OCI-LY1 (cell line): ENCODE data around the gene HLCS.
"Not testable (repeated sequence)": the region's sequence is repeated elsewhere in the genome, so short reads cannot be mapped to it uniquely, and the experiment has no call there.

Source experiments
- H2AFZ ChIP-seq: fragments of 200-600 bp; sonication (generic), shearing (Covaris generic); 2 replicates; pipeline ENCODE4 v1.6.0; 2014; ENCODE audit warnings: antibody characterized with exemption, mild to moderate bottlenecking, low read length
- H3F3A ChIP-seq: fragments of 200-600 bp; sonication (generic), shearing (Covaris generic); 2 replicates; pipeline ENCODE4 v1.6.0; 2014; ENCODE audit warnings: mild to moderate bottlenecking, antibody characterized with exemption, low read length, moderate library complexity; ENCODE audit not compliant: insufficient read depth
- H3K27ac ChIP-seq: fragments of 200-600 bp; sonication (generic); 2 replicates; pipeline ENCODE4 v1.5.1; 2014; ENCODE audit warnings: low read length, mixed run types, mild to moderate bottlenecking, low read depth; ENCODE audit not compliant: poor library complexity, severe bottlenecking
- H3K27me3 ChIP-seq: fragments of 200-600 bp; sonication (generic); 2 replicates; pipeline ENCODE4 v1.6.0; 2014; ENCODE audit warnings: antibody characterized with exemption, mild to moderate bottlenecking, low read length, moderate library complexity; ENCODE audit not compliant: insufficient read depth
- H3K36me3 ChIP-seq: fragments of 200-600 bp; sonication (generic); 2 replicates; pipeline ENCODE4 v1.6.1; 2014; ENCODE audit warnings: mild to moderate bottlenecking, antibody characterized with exemption, low read length, moderate library complexity, mixed read lengths; ENCODE audit not compliant: insufficient read depth
- H3K4me1 ChIP-seq: fragments of 200-600 bp; sonication (generic); 2 replicates; pipeline ENCODE4 v1.5.1; 2014; ENCODE audit warnings: mild to moderate bottlenecking, low read length, moderate library complexity; ENCODE audit not compliant: insufficient read depth, severe bottlenecking
- H3K4me2 ChIP-seq: fragments of 200-600 bp; sonication (generic), shearing (Covaris generic); 2 replicates; pipeline ENCODE4 v1.6.1; 2014; ENCODE audit warnings: low read length
- H3K4me3 ChIP-seq: fragments of 200-600 bp; sonication (generic); 2 replicates; pipeline ENCODE4 v1.5.1; 2014; ENCODE audit warnings: low read length, low read depth, mild to moderate bottlenecking, mixed read lengths; ENCODE audit not compliant: poor library complexity, severe bottlenecking
- H3K79me2 ChIP-seq: fragments of 200-600 bp; shearing (Covaris generic); 2 replicates; pipeline ENCODE4 v1.6.1; 2016; ENCODE audit warnings: mixed run types, low read length, mixed read lengths; ENCODE audit not compliant: insufficient read depth
- H3K9ac ChIP-seq: fragments of 200-600 bp; sonication (generic), shearing (Covaris generic); 2 replicates; pipeline ENCODE4 v1.6.1; 2014; ENCODE audit warnings: mild to moderate bottlenecking, low read length, mixed read lengths
- H3K9me2 ChIP-seq: fragments of 200-600 bp; sonication (generic), shearing (Covaris generic); 2 replicates; pipeline ENCODE4 v1.6.1; 2014; ENCODE audit warnings: low read depth, mild to moderate bottlenecking, low read length, mixed read lengths
- H3K9me3 ChIP-seq: fragments of 200-600 bp; shearing (Covaris generic); 2 replicates; pipeline ENCODE4 v1.6.1; 2014; ENCODE audit warnings: low read length, mixed read lengths
- H4K20me1 ChIP-seq: fragments of 200-600 bp; sonication (generic), shearing (Covaris generic); 2 replicates; pipeline ENCODE4 v1.6.0; 2016; ENCODE audit warnings: mild to moderate bottlenecking, low read length; ENCODE audit not compliant: insufficient read depth
- CTCF ChIP-seq: fragments of 200-600 bp; sonication (generic), shearing (Covaris generic); IDR thresholded peaks from 2 replicates; pipeline ENCODE4 v1.5.1; 2017; ENCODE audit warnings: mild to moderate bottlenecking, antibody characterized with exemption, low read length, moderate library complexity, mixed read lengths
- EZH2 ChIP-seq: fragments of 200-600 bp; sonication (generic), shearing (Covaris generic); IDR thresholded peaks from 2 replicates; pipeline ENCODE4 v1.8.0; 2017; ENCODE audit warnings: borderline replicate concordance, mixed run types, mild to moderate bottlenecking, antibody characterized with exemption, low read length, moderate library complexity, mixed read lengths

Gene HLCS

GRCh38 chr21:37006486-37007291, 40.2 kb upstream of the HLCS start, which contains the start of gene RIPPLY3:
TSS of gene RIPPLY3 (plus strand) at chr21:37006702. CDS start at chr21:37006773, 71 bp downstream.
- H3K9ac ChIP-seq: no peak within 1 kb of the TSS
- H3K4me2 ChIP-seq: no peak within 1 kb of the TSS
- no peaks in the 10 kb centered on the region for H4K20me1 ChIP-seq
- peaks cover 5% of the 10 kb centered on the region for H3K4me1 ChIP-seq
- no peaks in the 10 kb centered on the region for H3K36me3 ChIP-seq
- H3K27ac ChIP-seq: no peak within 1 kb of the TSS
- no peaks in the 10 kb centered on the region for H3K9me3 ChIP-seq
- no peak for TF ChIP-seq EZH2
- no peak for TF ChIP-seq CTCF
- H2AFZ ChIP-seq: no peak within 1 kb of the TSS
- H3F3A ChIP-seq: no peaks in the 10 kb centered on the region
- no peaks in the 10 kb centered on the region; the same call in 1 of the 2 replicates for H3K27me3 ChIP-seq
- H3K4me3 ChIP-seq: no peak within 1 kb of the TSS
- H3K9me2 ChIP-seq: no peaks in the 10 kb centered on the region
- H3K79me2 ChIP-seq: no peaks in the 10 kb centered on the region

DNA sequence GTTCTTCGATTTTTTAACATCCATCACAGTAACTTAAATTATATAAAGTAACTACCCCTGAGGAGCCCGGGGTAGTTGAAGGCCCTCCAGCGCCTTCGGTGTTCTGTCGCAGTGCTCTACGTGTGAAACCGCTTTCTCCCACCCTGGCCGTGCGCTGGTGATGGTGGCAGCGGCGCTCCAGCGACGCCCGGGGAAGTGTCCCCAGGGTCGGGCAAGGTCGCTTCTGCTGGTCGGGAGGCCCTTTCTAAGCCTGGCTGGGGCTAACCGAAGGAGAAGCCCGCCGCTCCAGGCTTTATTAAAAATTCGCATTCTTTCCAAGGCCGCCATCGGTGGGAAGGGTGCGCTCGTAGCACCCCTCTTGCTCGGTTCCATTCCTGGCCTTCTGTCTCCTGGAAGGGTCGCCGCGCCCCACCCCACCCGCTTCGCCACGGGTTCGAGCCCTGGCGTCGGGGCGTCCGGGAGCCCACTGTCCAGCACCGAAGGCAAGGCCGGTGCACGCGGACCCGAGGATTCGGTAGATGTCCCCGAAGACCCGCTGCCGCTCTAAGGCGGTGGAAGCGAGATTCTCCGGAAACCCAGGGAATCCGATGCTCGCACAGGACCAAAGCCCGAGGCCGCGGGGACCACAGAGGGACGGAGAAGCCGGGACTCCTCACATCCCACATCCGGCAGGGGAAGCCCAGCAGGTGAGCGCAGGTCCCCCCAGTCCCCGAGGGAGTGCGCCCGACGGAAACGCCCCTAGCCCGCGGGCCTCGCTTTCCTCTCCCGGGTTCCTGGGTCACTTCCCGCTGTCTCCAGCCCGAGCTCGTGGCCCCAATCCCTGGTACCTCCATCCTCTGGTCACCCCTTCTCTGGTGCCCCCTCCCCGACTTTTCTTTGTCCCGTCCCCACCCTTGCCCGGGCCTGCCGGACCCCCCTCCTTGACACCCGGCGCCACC, 39.3 kb upstream of the HLCS start:
- Histone ChIP-seq H3K4me2 (no peak overlapping the region), H3K4me3 (no peak overlapping the region), H3K9me2 (no peaks in the 10 kb centered on the region), H4K20me1 (no peaks in the 10 kb centered on the region), H3K36me3 (no peaks in the 10 kb centered on the region), H3K9ac (no peak overlapping the region), H3K79me2 (no peaks in the 10 kb centered on the region), H3K4me1 (peaks cover 10% of the 10 kb centered on the region), H2AFZ (no peak overlapping the region), H3K27ac (no peak overlapping the region), H3F3A (no peaks in the 10 kb centered on the region), H3K9me3 (no peaks in the 10 kb centered on the region), H3K27me3 (no peaks in the 10 kb centered on the region; the same call in 1 of the 2 replicates)
- TF ChIP-seq EZH2: no peak
- TF ChIP-seq CTCF: no peak

DNA sequence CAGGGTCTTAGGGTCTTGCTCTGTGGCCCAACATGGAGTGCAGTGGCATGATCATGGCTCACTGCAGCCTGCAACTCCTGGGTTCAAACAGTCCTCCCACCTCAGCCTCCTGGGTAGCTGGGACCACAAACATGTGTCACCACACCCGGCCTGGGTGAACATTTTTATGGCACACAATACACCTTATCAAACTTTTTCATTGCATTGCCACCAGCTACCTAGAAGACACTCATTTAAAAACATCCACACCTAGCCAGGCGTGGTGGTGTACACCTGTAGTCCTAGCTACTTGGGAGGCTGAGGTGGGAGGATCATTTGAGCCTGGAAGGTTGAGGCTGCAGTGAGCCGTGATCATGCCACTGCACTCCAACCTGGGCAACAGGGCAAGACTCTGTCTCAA, 37.4 kb upstream of the HLCS start:
- not testable (repeated sequence) for H3K79me2 ChIP-seq, H3K4me3 ChIP-seq, H3K9ac ChIP-seq, H2AFZ ChIP-seq, H3K36me3 ChIP-seq, H3K9me2 ChIP-seq, H3K4me1 ChIP-seq, H3F3A ChIP-seq, H3K9me3 ChIP-seq, H3K27me3 ChIP-seq, H3K27ac ChIP-seq, H3K4me2 ChIP-seq, H4K20me1 ChIP-seq

DNA sequence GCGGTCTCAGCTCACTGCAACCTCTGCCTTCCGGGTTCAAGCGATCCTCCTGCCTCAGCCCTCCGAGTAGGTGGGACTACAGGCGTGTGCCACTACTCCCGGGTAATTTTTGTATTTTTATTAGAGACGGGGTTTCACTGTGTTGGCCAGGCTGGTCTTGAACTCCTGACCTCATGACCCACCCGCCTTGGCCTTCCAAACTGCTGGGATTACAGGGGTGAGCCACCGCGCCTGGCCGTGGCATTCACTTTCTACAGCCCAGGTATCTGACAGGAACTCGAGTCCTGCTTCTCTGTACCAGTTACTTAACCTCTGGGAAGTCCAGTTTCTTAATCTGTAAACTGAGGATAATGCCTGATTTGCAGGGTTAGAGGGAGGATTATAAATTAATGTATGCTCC, 36.4 kb upstream of the HLCS start:
- not testable (repeated sequence) for H3K9me2 ChIP-seq, H2AFZ ChIP-seq, H3K27ac ChIP-seq

More for the DNA sequence above, 36.4 kb upstream of the HLCS start:
- H3K4me1 ChIP-seq, H3K4me2 ChIP-seq, H3K9me3 ChIP-seq, H4K20me1 ChIP-seq, H3K27me3 ChIP-seq, H3K4me3 ChIP-seq, H3K36me3 ChIP-seq, H3K9ac ChIP-seq, H3K79me2 ChIP-seq, H3F3A ChIP-seq: not testable (repeated sequence)
